T-helper 2 cell treated with Interferon-gamma antibody and Interleukin-4, amounts not matched to agents 5 μg/mL and 100 μg/mL, for 36 hours (primary cell): ENCODE results near the gene IMP3.
"Not testable (repeated sequence)": the region's sequence is repeated elsewhere in the genome, so short reads cannot be mapped to it uniquely, and the experiment has no call there.

Experiments used
- DNase-seq: peaks from one replicate; pipeline ENCODE4 v3.0.0; 2021; ENCODE audit warnings: low spot score
- H3K27ac Mint-ChIP-seq: one replicate; pipeline ENCODE4 v1.8.0; 2021; ENCODE audit warnings: mild to moderate bottlenecking, mixed read lengths
- H3K27me3 Mint-ChIP-seq: one replicate; pipeline ENCODE4 v1.8.0; 2021; ENCODE audit warnings: low read depth, mixed read lengths
- H3K36me3 Mint-ChIP-seq: one replicate; pipeline ENCODE4 v1.8.0; 2021; ENCODE audit warnings: low read depth, mixed read lengths
- H3K4me1 Mint-ChIP-seq: one replicate; pipeline ENCODE4 v1.8.0; 2021; ENCODE audit warnings: low read depth, mixed read lengths
- H3K4me3 Mint-ChIP-seq: one replicate; pipeline ENCODE4 v1.8.0; 2022; ENCODE audit warnings: mild to moderate bottlenecking, moderate library complexity, mixed read lengths
- H3K9me3 Mint-ChIP-seq: one replicate; pipeline ENCODE4 v1.8.0; 2021; ENCODE audit warnings: mixed read lengths

IMP3 gene, protein sequence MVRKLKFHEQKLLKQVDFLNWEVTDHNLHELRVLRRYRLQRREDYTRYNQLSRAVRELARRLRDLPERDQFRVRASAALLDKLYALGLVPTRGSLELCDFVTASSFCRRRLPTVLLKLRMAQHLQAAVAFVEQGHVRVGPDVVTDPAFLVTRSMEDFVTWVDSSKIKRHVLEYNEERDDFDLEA

DNA sequence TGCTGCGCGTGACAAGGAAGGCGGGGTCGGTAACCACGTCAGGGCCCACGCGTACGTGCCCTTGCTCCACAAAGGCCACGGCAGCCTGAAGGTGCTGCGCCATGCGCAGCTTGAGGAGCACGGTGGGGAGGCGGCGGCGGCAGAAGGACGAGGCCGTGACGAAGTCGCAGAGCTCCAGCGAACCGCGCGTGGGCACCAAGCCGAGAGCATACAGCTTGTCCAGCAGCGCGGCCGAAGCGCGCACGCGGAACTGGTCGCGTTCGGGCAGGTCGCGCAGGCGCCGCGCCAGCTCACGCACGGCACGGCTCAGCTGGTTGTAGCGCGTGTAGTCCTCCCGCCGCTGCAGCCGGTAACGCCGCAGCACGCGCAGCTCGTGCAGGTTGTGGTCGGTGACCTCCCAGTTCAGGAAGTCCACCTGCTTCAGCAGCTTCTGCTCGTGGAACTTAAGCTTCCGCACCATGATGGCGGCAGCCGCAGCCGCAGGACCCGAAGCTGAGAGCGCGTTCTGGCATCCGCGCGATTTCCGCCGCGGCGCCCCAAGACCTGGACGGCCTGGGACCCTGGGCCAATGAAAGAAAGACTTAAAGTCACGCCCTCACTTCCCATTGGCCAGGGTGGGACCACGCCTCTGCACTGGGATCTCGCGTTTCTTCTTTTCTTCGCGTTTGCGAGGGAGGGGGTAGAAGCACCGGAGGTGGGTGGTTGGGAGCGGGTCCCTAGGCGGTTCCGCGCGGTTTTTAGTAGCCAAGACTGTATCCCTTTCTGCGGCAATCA, at the start of gene IMP3:
IMP3 (minus strand) TSS at position 516 of the 774 bp plus-strand sequence; CDS start at position 460, 56 bp downstream.
- Mint-ChIP-seq H3K4me3 (peak within 1 kb of the TSS; percentile 90), H3K27me3 (no peaks in the 10 kb centered on the region), H3K27ac (peak within 1 kb of the TSS; percentile 89), H3K4me1 (peaks cover 27% of the 10 kb centered on the region), H3K36me3 (peaks cover 23% of the 10 kb centered on the region), H3K9me3 (no peaks in the 10 kb centered on the region)
- peak; percentile 95 for DNase-seq

DNA sequence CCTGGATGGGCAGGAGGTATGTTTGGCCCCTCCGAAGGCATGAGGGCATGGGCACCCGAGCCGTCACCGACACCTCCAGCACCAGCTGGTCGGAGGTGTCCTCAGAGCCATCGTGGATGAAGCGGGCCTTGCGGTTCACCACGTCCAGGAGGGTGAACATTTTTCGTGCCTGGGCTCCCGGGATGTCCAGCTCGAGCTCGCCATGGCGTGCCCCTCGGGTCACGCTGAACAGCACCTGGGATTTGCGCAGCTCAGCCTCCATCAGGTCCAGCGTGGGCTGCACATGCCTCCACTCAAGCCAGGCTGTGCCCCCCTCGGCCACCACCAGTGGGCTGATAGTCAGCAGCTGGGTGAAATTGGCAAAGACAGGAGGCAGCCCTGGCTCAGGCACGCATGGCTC, 49.4 kb upstream of the IMP3 start:
- not testable (repeated sequence) for DNase-seq, H3K9me3 Mint-ChIP-seq, H3K4me1 Mint-ChIP-seq, H3K4me3 Mint-ChIP-seq, H3K27ac Mint-ChIP-seq, H3K36me3 Mint-ChIP-seq
- peaks cover 15% of the 10 kb centered on the region for H3K27me3 Mint-ChIP-seq

DNA sequence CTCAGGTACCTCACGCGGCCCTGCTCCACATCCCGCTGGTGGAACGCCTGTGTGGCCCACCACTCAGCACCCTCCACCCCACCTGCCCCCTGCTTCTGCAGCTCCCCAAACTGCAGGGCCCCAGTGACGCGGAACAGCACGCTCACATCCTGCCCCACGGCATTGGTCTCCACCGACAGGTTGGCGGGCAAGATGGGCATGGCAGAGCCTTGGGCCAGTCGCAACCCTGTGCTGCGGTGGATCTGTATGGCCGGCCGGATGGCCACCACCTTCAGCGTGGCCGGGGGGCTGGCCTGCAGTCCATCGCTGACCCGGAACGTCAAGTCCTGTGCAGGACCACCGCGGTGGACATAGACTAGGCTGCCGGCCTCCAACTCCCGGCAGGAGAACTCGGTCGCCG, 48.8 kb upstream of the IMP3 start:
- Mint-ChIP-seq H3K36me3 (no peaks in the 10 kb centered on the region), H3K27me3 (peaks cover 12% of the 10 kb centered on the region), H3K27ac (no peak overlapping the region), H3K4me1 (no peaks in the 10 kb centered on the region), H3K9me3 (no peaks in the 10 kb centered on the region), H3K4me3 (no peak overlapping the region)
- no peak for DNase-seq

- H3K4me3 Mint-ChIP-seq: no peak overlapping the region
- H3K27ac Mint-ChIP-seq: no peak overlapping the region
- no peaks in the 10 kb centered on the region for H3K9me3 Mint-ChIP-seq
- DNase-seq: no peak
- H3K4me1 Mint-ChIP-seq: no peaks in the 10 kb centered on the region
- H3K36me3 Mint-ChIP-seq: no peaks in the 10 kb centered on the region
- H3K27me3 Mint-ChIP-seq: peaks cover 8% of the 10 kb centered on the region
Measured at GRCh38 chr15:75688278-75688557, 48.2 kb upstream of the IMP3 start.

DNA sequence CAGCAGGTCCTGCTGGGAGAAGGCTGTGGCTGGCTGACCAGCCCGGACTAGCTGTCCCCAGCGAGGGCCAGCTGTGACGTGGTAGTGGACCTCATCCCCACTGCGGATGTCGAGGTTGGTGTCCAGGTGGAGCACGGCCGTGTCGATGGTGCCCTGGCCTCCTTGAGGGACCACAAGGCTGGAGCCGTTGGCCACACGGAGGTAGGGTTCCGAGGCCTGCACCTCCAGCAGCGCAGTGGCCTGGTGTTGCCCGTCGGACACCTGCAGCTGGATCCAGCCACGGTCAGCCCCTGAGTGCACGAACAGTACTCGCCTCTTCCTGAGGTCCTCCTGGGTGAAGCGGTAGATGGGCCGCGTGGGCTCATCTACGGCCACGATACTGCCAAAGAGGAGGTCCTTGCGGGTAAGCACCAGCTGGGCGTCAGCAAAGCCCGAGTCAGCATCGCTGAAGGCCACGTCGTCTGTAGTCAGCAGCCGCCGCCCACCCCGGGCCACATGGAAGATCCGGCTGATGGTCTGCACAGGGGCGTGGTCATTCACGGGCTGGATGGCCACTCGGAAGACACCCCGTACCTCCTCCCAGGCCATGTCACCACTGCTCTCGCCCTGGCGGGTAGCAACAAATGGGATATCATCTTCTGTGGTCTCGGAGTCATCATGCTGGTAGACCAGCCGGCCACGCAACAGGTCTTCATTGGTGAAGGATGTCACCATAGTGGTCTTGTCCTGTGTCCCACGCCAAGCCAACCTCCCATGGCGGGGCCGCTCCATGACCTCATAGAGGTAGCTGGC, 47.7 kb upstream of the IMP3 start:
- no peak for DNase-seq
- Mint-ChIP-seq H3K36me3 (no peaks in the 10 kb centered on the region), H3K4me1 (no peaks in the 10 kb centered on the region), H3K27me3 (peaks cover 6% of the 10 kb centered on the region), H3K27ac (no peak overlapping the region), H3K4me3 (no peak overlapping the region), H3K9me3 (no peaks in the 10 kb centered on the region)

DNA sequence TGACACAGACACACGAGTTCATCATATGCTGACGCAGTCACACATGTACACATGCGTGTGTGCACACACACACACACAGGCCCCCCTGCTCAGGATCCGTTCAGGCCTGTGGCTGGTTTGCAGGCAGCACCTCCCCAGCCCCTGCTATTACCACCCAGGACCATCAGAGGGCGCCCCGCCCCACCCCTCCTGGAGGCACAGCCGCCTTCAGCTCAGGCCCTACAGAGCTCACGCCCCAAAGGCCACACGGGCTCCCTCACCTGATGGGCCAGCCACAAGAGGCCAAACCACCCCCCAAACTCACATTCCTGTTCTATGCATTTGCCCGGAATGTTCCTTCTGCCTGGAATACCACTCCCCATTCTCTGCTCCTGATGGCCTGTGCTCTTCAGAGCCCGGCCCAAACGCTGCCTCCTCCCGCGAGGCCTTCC, 46.2 kb upstream of the IMP3 start:
- DNase-seq: peak; percentile 71
- H3K4me1 Mint-ChIP-seq, H3K36me3 Mint-ChIP-seq, H3K27ac Mint-ChIP-seq, H3K27me3 Mint-ChIP-seq, H3K9me3 Mint-ChIP-seq, H3K4me3 Mint-ChIP-seq: not testable (repeated sequence)

- Mint-ChIP-seq H3K4me1 (no peaks in the 10 kb centered on the region), H3K4me3 (no peak overlapping the region)
- no peak for DNase-seq
Measured at GRCh38 chr15:75685195-75685594, 45.2 kb upstream of the IMP3 start.

GRCh38 chr15:75684648-75685047, 44.6 kb upstream of the IMP3 start:
- Mint-ChIP-seq H3K9me3 (no peaks in the 10 kb centered on the region), H3K4me1 (no peaks in the 10 kb centered on the region), H3K27me3 (no peaks in the 10 kb centered on the region), H3K4me3 (no peak overlapping the region), H3K36me3 (no peaks in the 10 kb centered on the region), H3K27ac (no peak overlapping the region)
- no peak for DNase-seq

More at GRCh38 chr15:75685195-75685594, 45.2 kb upstream of the IMP3 start:
- Mint-ChIP-seq H3K36me3 (no peaks in the 10 kb centered on the region), H3K27ac (no peak overlapping the region), H3K9me3 (no peaks in the 10 kb centered on the region), H3K27me3 (no peaks in the 10 kb centered on the region)

DNA sequence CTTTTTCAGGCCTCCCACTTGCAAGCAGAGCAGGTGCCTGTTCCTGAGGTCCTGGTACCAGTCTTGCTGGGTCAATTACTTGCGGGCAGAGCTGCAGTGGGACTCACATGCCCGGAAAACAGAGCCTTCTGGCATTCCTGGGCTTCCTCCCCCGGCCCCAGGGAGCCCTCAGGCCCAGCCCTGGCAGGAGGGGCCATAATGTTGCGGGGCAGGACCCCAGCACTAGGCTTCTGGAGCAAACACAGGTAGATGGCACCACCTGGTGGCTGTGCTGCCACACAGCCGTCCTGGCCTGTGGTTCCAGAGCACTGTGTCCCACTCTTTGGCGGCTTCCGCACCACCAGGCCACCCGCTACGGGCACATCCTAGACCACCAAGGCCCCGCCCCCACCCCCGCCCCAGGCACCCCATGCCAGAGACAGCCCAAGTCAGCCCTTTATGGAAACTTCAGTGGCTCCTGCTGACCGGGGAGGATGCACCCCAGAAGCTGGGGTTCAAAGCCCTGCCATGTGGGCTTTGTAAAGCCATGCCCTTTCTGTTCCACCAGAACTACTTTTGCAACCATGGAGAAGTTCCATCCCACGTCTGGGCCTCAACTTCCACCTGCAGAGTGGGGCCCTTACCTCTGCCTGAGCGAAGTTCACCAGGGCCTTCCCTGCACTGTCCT, 43.8 kb upstream of the IMP3 start:
- not testable (repeated sequence) for H3K27ac Mint-ChIP-seq, H3K4me1 Mint-ChIP-seq, H3K4me3 Mint-ChIP-seq, H3K36me3 Mint-ChIP-seq, H3K9me3 Mint-ChIP-seq, H3K27me3 Mint-ChIP-seq
- peak; percentile 59 for DNase-seq

DNA sequence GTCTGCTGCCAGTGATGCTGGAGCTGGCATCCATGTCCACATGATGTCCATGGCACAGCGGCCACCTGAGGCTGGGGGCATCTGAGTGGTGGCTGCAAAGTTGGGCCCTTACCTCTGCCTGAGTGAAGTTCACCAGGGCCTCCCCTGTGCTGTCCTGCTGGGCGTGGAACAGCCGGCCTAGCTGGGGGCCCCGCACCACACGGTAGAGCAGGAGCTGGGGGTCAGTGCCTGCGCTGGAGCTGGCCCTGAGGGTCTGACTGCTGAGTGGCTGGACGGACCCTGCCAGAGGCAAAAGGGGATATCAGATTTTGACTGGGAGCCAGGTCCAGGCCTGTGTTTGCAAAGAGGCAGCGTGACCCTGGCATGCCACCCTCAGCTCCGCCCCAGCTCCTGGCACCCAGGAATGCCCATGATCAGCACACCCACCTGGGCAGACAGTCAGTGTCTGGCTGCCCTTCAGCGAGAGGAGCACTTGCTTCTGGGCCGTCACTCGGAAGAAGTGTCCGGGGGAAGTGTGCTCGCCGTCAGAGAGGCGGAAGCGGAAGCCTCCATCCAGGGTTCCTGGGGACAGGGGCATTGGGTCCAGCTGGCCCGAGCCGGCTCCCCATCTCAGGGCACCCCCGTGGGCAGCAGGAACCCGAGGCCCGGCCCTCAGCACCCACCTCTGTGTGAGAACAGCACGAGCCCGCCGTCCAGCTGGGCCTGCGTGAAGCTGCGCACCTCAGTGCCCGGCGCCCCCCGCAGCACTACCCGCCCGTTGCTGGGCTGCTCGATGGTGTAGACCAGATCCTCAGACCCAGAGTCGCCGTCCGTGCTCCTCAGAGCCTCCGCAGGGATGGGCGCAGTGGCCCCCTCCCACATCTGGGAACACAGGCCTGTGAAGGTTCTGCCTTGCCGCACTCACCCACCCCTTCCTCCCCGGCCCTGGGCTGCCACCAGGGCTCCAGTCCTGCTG, 42.4 kb upstream of the IMP3 start:
- no peaks in the 10 kb centered on the region for H3K4me1 Mint-ChIP-seq
- H3K27ac Mint-ChIP-seq: no peak overlapping the region
- no peak overlapping the region for H3K4me3 Mint-ChIP-seq
- H3K9me3 Mint-ChIP-seq: no peaks in the 10 kb centered on the region
- no peaks in the 10 kb centered on the region for H3K36me3 Mint-ChIP-seq
- DNase-seq: no peak
- H3K27me3 Mint-ChIP-seq: no peaks in the 10 kb centered on the region

GRCh38 chr15:75680007-75680789, 40.2 kb upstream of the IMP3 start:
- Mint-ChIP-seq H3K9me3 (no peaks in the 10 kb centered on the region), H3K4me1 (no peaks in the 10 kb centered on the region), H3K27ac (no peak overlapping the region), H3K36me3 (no peaks in the 10 kb centered on the region), H3K4me3 (no peak overlapping the region), H3K27me3 (no peaks in the 10 kb centered on the region)
- DNase-seq: no peak

DNA sequence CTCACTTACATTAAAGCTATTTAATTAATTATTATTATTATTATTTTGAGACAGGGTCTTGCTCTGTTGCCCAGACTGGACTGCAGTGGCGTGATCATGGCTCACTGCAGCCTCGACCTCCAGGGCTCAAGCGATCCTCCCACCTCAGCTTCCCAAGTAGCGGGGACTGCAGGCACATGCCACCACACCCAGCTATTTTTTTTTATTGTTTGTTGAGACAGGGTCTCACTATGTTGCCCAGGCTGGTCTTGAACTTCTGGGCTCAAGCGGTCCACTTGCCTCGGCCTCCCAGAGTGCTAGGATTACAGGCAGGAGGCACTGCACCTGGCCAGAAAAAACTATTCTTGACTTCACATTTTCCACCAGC, 38.3 kb upstream of the IMP3 start:
- not testable (repeated sequence) for H3K36me3 Mint-ChIP-seq

More for the DNA sequence above, 38.3 kb upstream of the IMP3 start:
- not testable (repeated sequence) for H3K9me3 Mint-ChIP-seq, H3K27ac Mint-ChIP-seq, H3K4me3 Mint-ChIP-seq, H3K4me1 Mint-ChIP-seq, H3K27me3 Mint-ChIP-seq, DNase-seq
